Thymus (tissue), 11 donors: ENCODE measurements around the gene SHISA6. TPM values are rescaled to one million over a fixed set of nuclear protein-coding genes. Genes with fewer than 3 reads are reported as not detected.

Experiments used
- DNase-seq, 9 donors: peaks; one replicate each; pipeline ENCODE4 v3.0.0-alpha.2; 2013; ENCODE audit warnings: low spot score in 9 of 9, low read depth in 6 of 9, missing footprints in 1 of 9
- H3K27ac ChIP-seq, 2 donors: one replicate each; pipeline ENCODE4 v1.5.1; 2013; ENCODE audit warnings: control low read depth in 1 of 2, low read depth in 1 of 2, low read length in 1 of 2, mild to moderate bottlenecking in 1 of 2, moderate library complexity in 1 of 2
- H3K27me3 ChIP-seq, 2 donors: one replicate each; pipeline ENCODE4 v1.5.1; 2013; ENCODE audit warnings: low read length in 1 of 2; ENCODE audit not compliant: control insufficient read depth in 2 of 2, insufficient read depth in 1 of 2
- H3K36me3 ChIP-seq, 2 donors: one replicate each; pipeline ENCODE4 v1.5.1; 2013; ENCODE audit warnings: low read length in 1 of 2, mild to moderate bottlenecking in 1 of 2, moderate library complexity in 1 of 2; ENCODE audit not compliant: control insufficient read depth in 2 of 2, insufficient read depth in 2 of 2
- H3K4me1 ChIP-seq, 2 donors: one replicate each; pipeline ENCODE4 v1.5.1; 2013; ENCODE audit warnings: low read length in 2 of 2; ENCODE audit not compliant: control insufficient read depth in 2 of 2, insufficient read depth in 2 of 2
- H3K4me3 ChIP-seq, 2 donors: one replicate each; pipeline ENCODE4 v1.5.1; 2013; ENCODE audit warnings: low read length in 2 of 2, control low read depth in 1 of 2, mild to moderate bottlenecking in 1 of 2
- H3K9me3 ChIP-seq, 2 donors: one replicate each; pipeline ENCODE4 v1.5.1; 2013; ENCODE audit warnings: low read length in 1 of 2, mild to moderate bottlenecking in 1 of 2; ENCODE audit not compliant: control insufficient read depth in 2 of 2, insufficient read depth in 1 of 2
- WGBS: extraction: QIAGEN DNeasy Blood & Tissue Kit; methylation state at CpG from one replicate; pipeline ENCODE4 v1.1.7; 2013; 5-methylcytosine and 5-hydroxymethylcytosine counted together
- polyA plus RNA-seq: library from polyadenylated mRNA; stranded (reverse); fragments of 200-250 nt; gene quantifications from one replicate; pipeline ENCODE4 v1.2.3, GENCODE V29; 2013
- total RNA-seq: library from RNA; stranded (reverse); fragments of 120-200 nt; gene quantifications from one replicate; pipeline ENCODE4 v1.2.4, GENCODE V29; 2013
- donor health status: healthy.

SHISA6 gene
- total and polyA plus RNA-seq, 2 donors: 0.02 to 0.09 TPM

GRCh38 chr17:11238705-11239104, 2.3 kb upstream of the SHISA6 start:
- no peak for DNase-seq
- no peaks in the 10 kb centered on the region for H3K4me1 ChIP-seq
- no peaks in the 10 kb centered on the region for H3K36me3 ChIP-seq
- H3K27me3 ChIP-seq: peaks cover 36% of the 10 kb centered on the region in 2 donors
- no peak overlapping the region for H3K27ac ChIP-seq
- 20% methylated on average over 4 of the region's 4 CpGs for WGBS
- H3K9me3 ChIP-seq: no peaks in the 10 kb centered on the region
- H3K4me3 ChIP-seq: no peak overlapping the region

GRCh38 chr17:11239379-11239970, 1.5 kb upstream of the SHISA6 start:
- no peaks in the 10 kb centered on the region for H3K9me3 ChIP-seq
- no peak overlapping the region for H3K4me3 ChIP-seq
- peaks cover 36 to 43% of the 10 kb centered on the region in 2 donors for H3K27me3 ChIP-seq
- 23% methylated on average over 16 of the region's 16 CpGs for WGBS
- H3K36me3 ChIP-seq: no peaks in the 10 kb centered on the region
- no peaks in the 10 kb centered on the region for H3K4me1 ChIP-seq
- DNase-seq: no peak
- no peak overlapping the region for H3K27ac ChIP-seq

- 3% methylated on average over 90 of the region's 90 CpGs for WGBS
- Histone ChIP-seq H3K9me3 (no peaks in the 10 kb centered on the region), H3K36me3 (no peaks in the 10 kb centered on the region), H3K27ac (no peak overlapping the region), H3K27me3 (peaks cover 36 to 43% of the 10 kb centered on the region in 2 donors), H3K4me1 (no peaks in the 10 kb centered on the region), H3K4me3 (no peak overlapping the region)
- no peak for DNase-seq
Measured at GRCh38 chr17:11240041-11240840, 772 bp upstream of the SHISA6 start.

DNA sequence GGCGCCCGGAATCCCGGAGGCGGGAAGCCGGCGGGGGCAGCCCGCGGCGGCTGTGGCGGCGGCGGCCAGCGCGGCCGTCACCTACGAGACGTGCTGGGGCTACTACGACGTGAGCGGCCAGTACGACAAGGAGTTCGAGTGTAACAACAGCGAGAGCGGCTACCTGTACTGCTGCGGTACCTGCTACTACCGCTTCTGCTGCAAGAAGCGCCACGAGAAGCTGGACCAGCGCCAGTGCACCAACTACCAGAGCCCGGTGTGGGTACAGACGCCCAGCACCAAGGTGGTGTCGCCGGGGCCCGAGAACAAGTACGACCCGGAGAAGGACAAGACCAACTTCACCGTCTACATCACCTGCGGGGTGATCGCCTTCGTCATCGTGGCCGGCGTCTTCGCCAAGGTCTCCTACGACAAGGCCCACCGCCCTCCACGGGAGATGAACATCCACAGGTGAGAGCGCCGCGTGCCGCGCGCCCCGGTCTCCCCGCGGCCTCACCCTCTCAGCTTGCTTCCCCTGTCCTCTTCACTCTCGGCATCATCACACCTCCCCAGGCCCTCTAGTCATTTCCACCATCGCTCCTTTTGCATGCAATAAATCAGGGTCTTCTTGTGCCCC, 706 bp downstream of the SHISA6 start:
- 13% methylated on average over 58 of the region's 58 CpGs for WGBS
- Histone ChIP-seq H3K4me3 (no peak overlapping the region), H3K27me3 (peaks cover 36 to 43% of the 10 kb centered on the region in 2 donors), H3K9me3 (no peaks in the 10 kb centered on the region), H3K4me1 (no peaks in the 10 kb centered on the region), H3K27ac (no peak overlapping the region), H3K36me3 (no peaks in the 10 kb centered on the region)
- DNase-seq: no peak

GRCh38 chr17:11242411-11242810, 1.4 kb downstream of the SHISA6 start:
- H3K27me3 ChIP-seq: peaks cover 36 to 43% of the 10 kb centered on the region in 2 donors
- H3K27ac ChIP-seq: no peak overlapping the region
- no peak overlapping the region for H3K4me3 ChIP-seq
- no peaks in the 10 kb centered on the region for H3K4me1 ChIP-seq
- H3K36me3 ChIP-seq: no peaks in the 10 kb centered on the region
- H3K9me3 ChIP-seq: no peaks in the 10 kb centered on the region
- no peak for DNase-seq
- WGBS: 36% methylated on average over 9 of the region's 9 CpGs

DNA sequence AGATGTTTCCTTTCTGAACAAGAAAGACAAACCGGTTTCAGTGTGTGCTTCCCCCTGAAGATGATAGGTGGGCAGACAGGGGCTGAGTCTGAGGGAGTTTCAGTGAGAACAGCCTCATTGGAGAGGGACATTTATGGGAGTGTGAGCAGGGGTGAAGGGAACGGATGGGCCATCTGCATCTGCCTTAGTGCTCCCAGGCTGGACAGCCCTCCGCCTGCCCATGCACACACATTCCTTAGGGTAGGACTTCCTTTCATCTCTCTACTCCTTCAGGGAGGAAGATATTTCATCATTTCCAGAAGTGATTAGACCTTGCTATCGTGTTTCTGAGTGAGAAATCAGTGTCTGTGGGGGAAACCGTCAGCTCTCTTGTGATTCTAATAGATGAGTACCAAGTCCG, 3.8 kb downstream of the SHISA6 start:
- 47% methylated on average over 6 of the region's 6 CpGs for WGBS
- Histone ChIP-seq H3K4me1 (no peaks in the 10 kb centered on the region), H3K4me3 (no peak overlapping the region), H3K9me3 (no peaks in the 10 kb centered on the region), H3K36me3 (no peaks in the 10 kb centered on the region), H3K27me3 (peaks cover 30 to 35% of the 10 kb centered on the region in 2 donors), H3K27ac (no peak overlapping the region)
- no peak for DNase-seq

GRCh38 chr17:11245187-11245586, 4.2 kb downstream of the SHISA6 start:
- Histone ChIP-seq H3K27me3 (peaks cover 26 to 31% of the 10 kb centered on the region in 2 donors), H3K27ac (no peak overlapping the region), H3K4me3 (no peak overlapping the region), H3K4me1 (no peaks in the 10 kb centered on the region), H3K9me3 (no peaks in the 10 kb centered on the region), H3K36me3 (no peaks in the 10 kb centered on the region)
- DNase-seq: no peak
- WGBS: 51% methylated on average over 7 of the region's 7 CpGs

DNA sequence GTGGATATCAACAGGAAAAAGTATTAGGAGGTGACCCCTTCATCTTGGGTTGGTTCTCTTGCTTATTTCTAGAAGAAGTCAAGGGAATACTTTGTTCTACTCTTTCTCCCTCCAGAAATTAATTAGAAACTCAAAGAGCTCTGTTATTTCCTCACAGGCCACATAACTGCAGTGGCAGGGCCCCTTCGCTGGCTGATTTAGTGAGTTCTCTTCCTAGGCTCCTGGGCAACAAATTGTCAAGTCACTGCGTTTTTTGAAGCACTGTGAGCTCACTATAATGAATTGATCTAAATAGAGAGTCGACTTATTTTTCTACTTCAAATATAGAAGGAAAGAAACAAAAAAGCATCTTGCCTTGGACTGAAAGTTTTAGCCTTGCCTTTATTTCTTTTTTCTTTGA, 4.8 kb downstream of the SHISA6 start:
- 86% methylated on average over 3 of the region's 3 CpGs for WGBS
- no peak overlapping the region for H3K27ac ChIP-seq
- H3K27me3 ChIP-seq: peaks cover 20 to 27% of the 10 kb centered on the region in 2 donors
- H3K4me3 ChIP-seq: no peak overlapping the region
- no peaks in the 10 kb centered on the region for H3K9me3 ChIP-seq
- H3K36me3 ChIP-seq: no peaks in the 10 kb centered on the region
- DNase-seq: no peak
- H3K4me1 ChIP-seq: no peaks in the 10 kb centered on the region

DNA sequence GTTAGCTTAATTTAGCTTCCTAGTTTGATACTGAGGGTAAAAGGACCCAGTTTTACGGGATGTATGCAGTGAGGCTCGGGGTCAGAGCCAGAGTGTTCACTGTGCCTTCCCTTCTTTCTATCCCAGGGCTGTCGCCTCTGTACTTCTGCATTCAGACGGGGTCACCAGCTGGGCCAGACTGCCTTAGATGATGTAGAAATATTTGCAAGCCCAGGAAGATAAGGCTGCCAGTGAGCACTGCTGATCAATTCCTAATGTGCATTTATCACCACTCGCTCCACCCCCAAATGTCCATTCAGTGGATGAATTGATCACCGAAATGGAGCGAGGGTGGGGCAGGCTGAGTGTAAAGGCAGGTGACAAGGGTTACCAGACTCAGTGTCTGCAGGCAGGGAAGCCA, 9.1 kb downstream of the SHISA6 start:
- H3K4me1 ChIP-seq: no peaks in the 10 kb centered on the region
- no peak overlapping the region for H3K27ac ChIP-seq
- no peak for DNase-seq
- no peaks in the 10 kb centered on the region for H3K36me3 ChIP-seq
- no peak overlapping the region for H3K4me3 ChIP-seq
- H3K9me3 ChIP-seq: no peaks in the 10 kb centered on the region
- 92% methylated on average over 7 of the region's 7 CpGs for WGBS
- no peaks in the 10 kb centered on the region for H3K27me3 ChIP-seq
